Lower leg skin (tissue), 4 donors: ENCODE measurements around the gene RAPGEF6. TPM values are rescaled to one million over a fixed set of nuclear protein-coding genes. Genes with fewer than 3 reads are reported as not detected.

Experiments
- DNase-seq, 2 donors: peaks; one replicate each; pipeline ENCODE4 v3.0.0-alpha.2; 2019; ENCODE audit warnings: low spot score in 2 of 2
- H3K4me3 ChIP-seq: fragments of 200-600 bp; sonication (generic); 2 replicates; pipeline ENCODE4 v1.5.1; 2017; ENCODE audit warnings: mild to moderate bottlenecking, low read depth; ENCODE audit not compliant: poor library complexity, severe bottlenecking
- POLR2A ChIP-seq, 2 donors: fragments of 450-650 bp; IDR thresholded peaks; one replicate each; pipeline ENCODE4 v1.6.1; 2016 to 2017; ENCODE audit warnings: antibody characterized with exemption in 2 of 2, mild to moderate bottlenecking in 1 of 2, moderate library complexity in 1 of 2
- WGBS, 2 donors: methylation state at CpG; one replicate each; pipeline ENCODE4 v1.1.5; 2018; 5-methylcytosine and 5-hydroxymethylcytosine counted together
- intact Hi-C: fragments of 100-400 bp; cut with DNase I; formaldehyde crosslinking; loops from one replicate; pipeline ENCODE4 v1.15.0; 2023; ENCODE audit warnings: low total_unique reads
- total RNA-seq, 4 donors: library from RNA; depleted of rRNA; stranded (reverse); fragments of >200 nt; gene quantifications; one replicate each; pipeline ENCODE4 v1.1.0, GENCODE V29; 2016
- TF ChIP-seq, protein P1 (sequence below), 3 donors: fragments of 450-650 bp; IDR thresholded peaks; one replicate each; pipeline ENCODE4 v1.5.1; 2016; ENCODE audit warnings: antibody characterized with exemption in 3 of 3, mild to moderate bottlenecking in 3 of 3, moderate library complexity in 2 of 3

RAPGEF6 gene
- total RNA-seq, 4 donors from 2014 or later, result 16.8 to 20.2 (median 18.9) TPM

- no peak for DNase-seq
- no peak overlapping the region for H3K4me3 ChIP-seq
- intact Hi-C loops, result no loop called here
- 87 to 94% methylated on average over 5 of the region's 5 CpGs for WGBS, 2 donors
- TF ChIP-seq, protein P1, sequence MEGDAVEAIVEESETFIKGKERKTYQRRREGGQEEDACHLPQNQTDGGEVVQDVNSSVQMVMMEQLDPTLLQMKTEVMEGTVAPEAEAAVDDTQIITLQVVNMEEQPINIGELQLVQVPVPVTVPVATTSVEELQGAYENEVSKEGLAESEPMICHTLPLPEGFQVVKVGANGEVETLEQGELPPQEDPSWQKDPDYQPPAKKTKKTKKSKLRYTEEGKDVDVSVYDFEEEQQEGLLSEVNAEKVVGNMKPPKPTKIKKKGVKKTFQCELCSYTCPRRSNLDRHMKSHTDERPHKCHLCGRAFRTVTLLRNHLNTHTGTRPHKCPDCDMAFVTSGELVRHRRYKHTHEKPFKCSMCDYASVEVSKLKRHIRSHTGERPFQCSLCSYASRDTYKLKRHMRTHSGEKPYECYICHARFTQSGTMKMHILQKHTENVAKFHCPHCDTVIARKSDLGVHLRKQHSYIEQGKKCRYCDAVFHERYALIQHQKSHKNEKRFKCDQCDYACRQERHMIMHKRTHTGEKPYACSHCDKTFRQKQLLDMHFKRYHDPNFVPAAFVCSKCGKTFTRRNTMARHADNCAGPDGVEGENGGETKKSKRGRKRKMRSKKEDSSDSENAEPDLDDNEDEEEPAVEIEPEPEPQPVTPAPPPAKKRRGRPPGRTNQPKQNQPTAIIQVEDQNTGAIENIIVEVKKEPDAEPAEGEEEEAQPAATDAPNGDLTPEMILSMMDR (IDR thresholded peaks at IDR 0.05), result no peak
- TF ChIP-seq POLR2A (IDR thresholded peaks at IDR 0.05), result no peak
These were observed 173.3 kb downstream of the RAPGEF6 start for GRCh38 chr5:131461742-131462141.

DNA sequence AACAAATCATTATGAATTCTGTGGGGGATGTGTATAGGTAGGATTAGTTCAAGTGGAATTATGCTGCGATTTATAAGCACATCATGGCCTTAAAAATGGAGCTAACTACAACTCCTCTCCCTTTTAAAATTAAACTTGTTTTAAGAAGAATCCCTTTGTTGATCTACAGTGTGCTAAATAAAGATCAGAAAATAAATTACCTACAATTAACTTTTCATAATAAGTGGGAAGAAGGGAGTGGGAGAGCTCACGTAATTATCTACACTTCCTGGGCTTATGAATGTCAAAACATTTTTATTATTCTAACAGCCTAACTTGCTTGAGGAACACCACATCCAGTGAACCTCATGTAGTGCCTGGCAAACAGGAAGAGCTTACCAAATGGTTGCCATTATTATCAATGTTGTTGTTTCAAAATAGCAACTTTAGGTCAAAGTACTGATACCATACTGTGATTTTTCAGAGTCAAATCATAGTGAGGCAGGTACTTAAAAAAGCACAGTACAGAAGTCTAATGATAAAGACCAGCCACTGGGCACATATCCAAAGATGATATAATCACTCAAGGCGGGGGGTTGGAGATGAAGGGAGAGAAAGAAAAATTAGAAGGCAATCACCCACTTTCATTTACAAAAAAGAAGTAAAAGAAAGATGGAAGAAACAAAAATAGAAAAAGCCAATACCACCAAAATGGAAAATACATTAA, 174.0 kb downstream of the RAPGEF6 start:
- 85 to 89% methylated on average over 3 of the region's 3 CpGs for WGBS, 2 donors
- intact Hi-C loops, result no loop called here
- no peak for TF ChIP-seq POLR2A (IDR thresholded peaks at IDR 0.05)
- TF ChIP-seq, protein P1 (IDR thresholded peaks at IDR 0.05), result no peak
- no peak for DNase-seq
- H3K4me3 ChIP-seq, result no peak overlapping the region

GRCh38 chr5:131460133-131460532, 174.9 kb downstream of the RAPGEF6 start:
- intact Hi-C loops, result no loop called here
- no peak overlapping the region for H3K4me3 ChIP-seq
- DNase-seq, result no peak
- TF ChIP-seq, protein P1 (IDR thresholded peaks at IDR 0.05), result no peak
- TF ChIP-seq POLR2A (IDR thresholded peaks at IDR 0.05), result no peak
- 100% methylated on average over 1 of the region's 1 CpG for WGBS, 2 donors

GRCh38 chr5:131459216-131459615, 175.8 kb downstream of the RAPGEF6 start:
- DNase-seq, result no peak
- intact Hi-C loops, result no loop called here
- TF ChIP-seq, protein P1 (IDR thresholded peaks at IDR 0.05), result no peak
- no peak for TF ChIP-seq POLR2A (IDR thresholded peaks at IDR 0.05)
- no peak overlapping the region for H3K4me3 ChIP-seq

GRCh38 chr5:131457193-131457592, 177.8 kb downstream of the RAPGEF6 start:
- intact Hi-C loops, result no loop called here
- 96 to 97% methylated on average over 1 of the region's 1 CpG for WGBS, 2 donors
- TF ChIP-seq, protein P1 (IDR thresholded peaks at IDR 0.05), result no peak
- TF ChIP-seq POLR2A (IDR thresholded peaks at IDR 0.05), result no peak
- H3K4me3 ChIP-seq, result no peak overlapping the region
- no peak for DNase-seq

- intact Hi-C loops, result no loop called here
- WGBS, 2 donors, result 90 to 93% methylated on average over 2 of the region's 2 CpGs
- H3K4me3 ChIP-seq, result no peak overlapping the region
- TF ChIP-seq POLR2A (IDR thresholded peaks at IDR 0.05), result no peak
- TF ChIP-seq, protein P1 (IDR thresholded peaks at IDR 0.05), result no peak
- no peak for DNase-seq
These were observed 184.1 kb downstream of the RAPGEF6 start for GRCh38 chr5:131450941-131451340.
